ENCODE measurements around the gene TSR3.

The TSR3 gene

DNA sequence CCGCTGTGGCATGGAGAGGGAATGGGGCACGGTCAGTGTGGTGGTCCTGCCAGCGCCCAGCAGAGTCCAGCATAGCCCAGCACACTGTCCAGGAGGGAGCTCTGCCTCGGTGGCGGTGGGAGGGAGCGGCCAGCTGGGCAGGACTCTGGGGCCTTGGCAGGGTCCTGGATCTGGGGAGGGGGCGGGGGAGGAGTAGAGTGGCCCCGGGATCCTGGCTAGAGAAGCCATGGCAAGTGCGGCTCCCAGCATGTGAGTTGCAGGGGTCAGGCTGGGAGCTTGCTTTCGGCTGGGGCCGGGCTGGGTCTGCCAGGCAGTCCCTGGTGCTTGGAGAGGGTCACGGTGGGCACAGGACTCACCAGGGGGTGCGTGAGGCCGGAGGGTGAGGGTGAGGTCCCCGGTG, 3.9 kb upstream of the TSR3 start:
- no peak for DNase-seq (ENCODE audit: low read depth in 2 of 3, low spot score in 2 of 3)

DNA sequence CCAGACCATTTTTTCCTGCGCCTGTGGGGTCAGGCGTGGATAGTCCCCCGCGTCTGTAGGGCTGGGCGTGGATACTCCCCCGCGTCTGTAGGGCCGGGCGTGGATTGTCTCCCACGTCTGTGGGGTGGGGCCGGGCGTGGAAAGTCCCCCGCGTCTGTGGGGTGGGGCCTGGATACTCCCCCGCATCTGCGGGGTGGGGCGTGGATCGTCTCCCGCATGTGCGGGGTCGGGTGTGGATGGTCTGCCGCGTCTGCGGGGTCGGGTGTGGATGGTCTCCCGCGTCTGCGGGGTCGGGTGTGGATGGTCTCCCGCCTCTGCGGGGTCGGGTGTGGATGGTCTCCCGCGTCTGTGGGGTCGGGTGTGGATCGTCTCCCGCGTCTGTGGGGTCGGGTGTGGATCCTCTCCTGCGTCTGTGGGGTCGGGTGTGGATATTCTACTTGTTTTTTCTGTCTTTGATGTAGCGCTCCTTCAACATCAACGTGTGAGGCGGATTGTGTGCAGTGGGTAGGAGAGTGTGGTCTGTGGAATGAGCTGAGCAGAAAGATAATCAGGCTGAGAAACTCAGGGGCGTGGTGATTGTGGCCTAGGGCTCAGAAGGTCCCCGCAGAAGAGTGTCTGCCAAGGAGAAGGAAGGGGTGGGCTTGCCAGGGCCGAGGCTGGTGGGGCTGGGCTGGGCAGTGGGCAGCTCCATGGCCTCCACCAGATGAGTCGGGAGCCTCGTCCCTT, 3.3 kb upstream of the TSR3 start:
- DNase-seq (ENCODE audit: low read depth in 2 of 3, low spot score in 2 of 3): no peak

DNA sequence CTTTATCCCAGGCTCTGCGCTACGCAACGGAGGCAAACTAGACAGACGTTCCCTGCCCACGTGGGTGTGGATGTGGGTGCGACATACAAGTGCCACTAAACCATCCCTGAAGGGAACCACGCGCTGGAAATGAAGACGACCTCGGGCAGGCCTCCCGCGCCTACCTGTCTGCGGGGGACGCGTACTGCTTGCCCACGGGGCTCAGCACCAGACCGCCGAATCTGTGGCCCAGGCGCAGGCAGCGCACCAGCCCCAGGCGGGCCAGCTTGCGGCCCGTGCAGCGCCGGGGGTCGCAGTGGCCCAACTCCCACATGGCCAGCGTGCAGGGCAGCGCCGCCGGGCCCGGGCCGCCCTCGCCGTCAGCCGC, 480 bp downstream of the TSR3 start:
- no peak for DNase-seq (ENCODE audit: low read depth in 2 of 3, low spot score in 2 of 3)

DNA sequence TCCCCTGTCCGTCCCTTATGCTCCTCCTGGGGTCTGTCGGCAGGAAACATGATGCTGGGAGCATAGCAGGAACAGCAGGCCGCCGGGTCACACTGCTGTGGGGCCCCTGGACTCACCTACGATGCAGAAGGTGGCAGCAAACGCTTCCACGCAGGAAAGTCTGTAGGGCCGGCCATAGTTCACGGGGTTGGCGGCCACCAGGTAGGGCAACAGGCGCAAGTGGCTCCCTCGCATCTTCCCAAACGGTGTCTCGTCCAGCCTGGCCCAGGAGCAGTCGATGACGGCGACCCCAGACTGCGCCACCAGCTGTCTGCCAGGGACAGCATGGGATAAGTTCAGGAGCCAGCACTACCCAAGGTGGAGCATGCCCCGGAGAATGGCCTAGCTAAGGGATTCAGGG, 987 bp downstream of the TSR3 start:
- DNase-seq (ENCODE audit: low read depth in 2 of 3, low spot score in 2 of 3): no peak

DNA sequence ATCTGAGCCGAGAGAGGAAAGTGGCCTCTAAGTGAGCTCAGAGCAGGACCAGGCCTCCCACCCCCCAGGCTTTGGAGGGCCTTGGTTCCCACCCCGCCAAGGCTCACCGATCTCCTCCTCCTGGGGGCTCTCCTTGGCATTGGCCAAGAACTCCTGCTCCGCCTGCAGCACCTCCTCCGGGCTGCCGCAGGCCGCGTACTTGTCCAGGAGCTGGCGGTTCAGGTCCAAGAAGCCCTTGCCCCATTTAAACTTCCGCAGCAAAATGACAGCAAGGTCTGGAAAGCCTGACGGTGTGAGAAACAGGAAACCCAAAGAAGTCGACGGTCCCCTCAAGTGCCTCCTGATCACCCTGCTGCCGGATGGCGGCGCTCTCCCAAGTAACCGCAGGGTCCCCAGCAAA, 1.7 kb downstream of the TSR3 start:
- no peak for DNase-seq (ENCODE audit: low read depth in 2 of 3, low spot score in 2 of 3)

DNA sequence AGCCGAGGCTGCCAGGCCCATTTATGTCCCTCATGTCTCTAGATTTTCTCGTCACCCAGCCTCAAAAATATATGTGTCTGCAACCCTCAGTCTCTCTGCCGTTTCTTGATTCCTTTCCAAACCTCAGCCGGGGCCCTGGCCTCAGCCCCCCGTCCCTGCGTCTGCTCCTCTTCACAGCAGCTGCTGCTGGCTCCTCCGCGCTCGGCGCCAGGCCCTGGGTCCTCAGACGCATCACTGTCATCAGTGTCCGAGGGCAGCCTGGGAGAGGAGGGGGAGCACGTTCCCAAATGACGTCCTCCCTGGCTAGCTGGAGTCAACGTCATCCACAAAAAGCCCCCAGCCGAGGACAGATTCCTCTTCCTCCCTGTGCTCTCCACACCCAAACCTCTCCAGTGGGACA, 2.3 kb downstream of the TSR3 start:
- no peak for DNase-seq (ENCODE audit: low read depth in 2 of 3, low spot score in 2 of 3)

DNA sequence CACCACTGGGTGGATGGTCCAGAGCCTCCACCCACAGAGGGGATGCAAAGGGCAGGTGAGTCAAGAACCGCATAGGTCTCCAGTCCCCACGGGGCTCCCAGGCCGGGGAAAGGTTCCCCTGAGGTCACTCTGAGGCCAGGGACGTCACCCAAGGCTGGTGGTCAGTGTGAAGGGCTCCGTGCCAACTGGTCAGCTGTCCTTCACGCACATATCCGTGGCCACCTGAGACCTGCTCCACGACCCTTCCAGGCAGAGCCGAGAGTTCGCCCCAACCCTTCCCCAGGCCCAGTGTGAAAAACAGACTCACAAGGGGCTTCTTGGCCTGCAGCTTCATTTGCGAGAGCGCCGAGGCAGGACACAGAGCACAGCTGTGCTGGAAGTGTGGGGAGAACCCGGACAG, 2.8 kb downstream of the TSR3 start:
- no peak for DNase-seq (ENCODE audit: low read depth in 2 of 3, low spot score in 2 of 3)

DNA sequence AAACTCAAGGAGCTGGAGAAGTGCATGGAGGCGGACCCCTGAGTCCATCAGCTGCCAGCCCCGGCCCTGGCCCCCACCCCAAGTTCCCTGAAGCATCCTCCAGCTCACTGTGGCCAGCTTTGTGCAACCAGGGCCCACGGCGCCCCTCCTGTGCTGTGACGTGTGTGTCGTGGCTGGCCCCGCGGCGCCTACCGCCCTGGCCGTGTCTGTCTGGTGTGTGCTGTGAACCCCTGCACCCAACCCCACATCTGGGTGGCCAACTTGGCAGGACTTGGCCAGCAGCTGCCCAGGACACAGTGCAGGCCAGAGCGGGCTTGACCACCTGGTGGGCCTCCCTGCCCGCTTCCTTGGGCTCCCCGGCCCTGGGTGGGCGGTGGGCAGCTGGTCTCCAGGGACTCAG, 3.2 kb downstream of the TSR3 start:
- no peak for DNase-seq (ENCODE audit: low read depth in 2 of 3, low spot score in 2 of 3)

DNA sequence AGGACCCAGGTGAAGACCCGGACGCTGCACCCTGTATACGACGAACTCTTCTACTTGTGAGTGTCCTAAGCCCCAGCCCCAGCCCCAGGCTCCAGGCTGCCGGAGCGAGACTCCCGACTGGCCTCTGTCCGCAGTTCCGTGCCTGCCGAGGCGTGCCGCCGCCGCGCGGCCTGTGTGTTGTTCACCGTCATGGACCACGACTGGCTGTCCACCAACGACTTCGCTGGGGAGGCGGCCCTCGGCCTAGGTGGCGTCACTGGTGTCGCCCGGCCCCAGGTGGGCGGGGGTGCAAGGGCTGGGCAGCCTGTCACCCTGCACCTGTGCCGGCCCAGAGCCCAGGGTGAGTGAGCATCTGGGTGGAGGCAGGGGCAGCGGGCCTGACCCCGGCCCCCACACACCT, 3.7 kb downstream of the TSR3 start:
- no peak for DNase-seq (ENCODE audit: low read depth in 2 of 3, low spot score in 2 of 3)

DNA sequence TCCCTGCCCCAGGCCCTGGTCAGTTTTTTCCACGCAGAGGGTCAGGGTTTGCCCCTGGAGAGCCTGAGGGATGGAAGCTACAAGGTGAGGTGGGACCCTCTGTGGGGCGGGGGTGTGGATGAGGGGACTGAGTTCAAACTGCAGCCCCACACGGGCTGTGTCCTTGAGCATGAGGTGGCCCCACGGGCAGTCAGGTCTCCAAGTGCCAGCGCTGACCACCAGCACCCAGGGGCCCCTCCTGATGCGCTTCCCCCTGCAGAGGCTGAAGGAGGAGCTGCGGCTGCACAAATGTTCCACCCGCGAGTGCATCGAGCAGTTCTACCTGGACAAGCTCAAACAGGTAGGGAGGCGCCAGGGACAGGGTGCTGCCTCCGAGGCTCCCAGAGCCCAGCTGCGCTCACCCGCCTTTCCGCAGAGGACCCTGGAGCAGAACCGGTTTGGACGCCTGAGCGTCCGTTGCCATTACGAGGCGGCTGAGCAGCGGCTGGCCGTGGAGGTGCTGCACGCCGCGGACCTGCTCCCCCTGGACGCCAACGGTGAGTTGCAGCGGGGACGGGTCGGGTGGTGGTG, 4.3 kb downstream of the TSR3 start:
- no peak for DNase-seq (ENCODE audit: low read depth in 2 of 3, low spot score in 2 of 3)

DNA sequence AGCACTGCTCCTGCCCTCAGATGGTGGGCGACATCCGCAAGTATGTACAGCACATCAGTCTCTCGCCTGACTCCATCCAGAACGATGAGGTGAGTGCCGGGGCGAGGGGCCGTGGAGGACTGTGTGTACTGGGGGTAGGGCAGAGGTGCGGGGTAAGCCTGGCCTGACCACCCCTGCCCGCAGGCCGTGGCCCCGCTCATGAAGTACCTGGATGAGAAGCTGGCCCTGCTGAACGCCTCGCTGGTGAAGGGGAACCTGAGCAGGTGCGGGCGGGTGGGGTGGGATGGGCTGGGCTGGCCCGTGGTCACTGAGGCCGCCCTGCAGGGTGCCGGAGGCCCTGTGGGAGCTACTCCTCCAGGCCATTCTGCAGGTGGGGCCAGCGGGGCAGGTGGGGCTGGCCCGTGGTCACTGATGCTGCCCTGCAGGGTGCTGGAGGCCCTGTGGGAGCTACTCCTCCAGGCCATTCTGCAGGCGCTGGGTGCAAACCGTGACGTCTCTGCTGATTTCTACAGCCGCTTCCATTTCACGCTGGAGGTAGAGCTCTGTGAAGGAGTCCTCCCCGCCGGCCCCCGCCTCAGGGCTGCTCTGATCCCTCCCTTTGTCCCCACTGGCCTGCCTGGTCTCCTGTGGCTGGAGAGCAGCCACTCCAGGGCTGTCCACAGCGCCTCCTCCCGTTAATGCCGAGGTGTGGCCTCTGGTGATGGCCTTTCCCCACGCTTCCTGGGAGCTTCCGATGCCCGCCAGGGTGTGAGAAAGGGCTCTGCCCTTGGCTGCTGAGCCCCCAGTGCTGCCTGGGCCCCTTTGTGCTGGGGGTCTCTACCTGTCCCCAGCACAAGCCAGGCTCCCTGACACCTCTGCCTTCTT, 5.0 kb downstream of the TSR3 start:
- DNase-seq (ENCODE audit: low read depth in 2 of 3, low spot score in 2 of 3): no peak

DNA sequence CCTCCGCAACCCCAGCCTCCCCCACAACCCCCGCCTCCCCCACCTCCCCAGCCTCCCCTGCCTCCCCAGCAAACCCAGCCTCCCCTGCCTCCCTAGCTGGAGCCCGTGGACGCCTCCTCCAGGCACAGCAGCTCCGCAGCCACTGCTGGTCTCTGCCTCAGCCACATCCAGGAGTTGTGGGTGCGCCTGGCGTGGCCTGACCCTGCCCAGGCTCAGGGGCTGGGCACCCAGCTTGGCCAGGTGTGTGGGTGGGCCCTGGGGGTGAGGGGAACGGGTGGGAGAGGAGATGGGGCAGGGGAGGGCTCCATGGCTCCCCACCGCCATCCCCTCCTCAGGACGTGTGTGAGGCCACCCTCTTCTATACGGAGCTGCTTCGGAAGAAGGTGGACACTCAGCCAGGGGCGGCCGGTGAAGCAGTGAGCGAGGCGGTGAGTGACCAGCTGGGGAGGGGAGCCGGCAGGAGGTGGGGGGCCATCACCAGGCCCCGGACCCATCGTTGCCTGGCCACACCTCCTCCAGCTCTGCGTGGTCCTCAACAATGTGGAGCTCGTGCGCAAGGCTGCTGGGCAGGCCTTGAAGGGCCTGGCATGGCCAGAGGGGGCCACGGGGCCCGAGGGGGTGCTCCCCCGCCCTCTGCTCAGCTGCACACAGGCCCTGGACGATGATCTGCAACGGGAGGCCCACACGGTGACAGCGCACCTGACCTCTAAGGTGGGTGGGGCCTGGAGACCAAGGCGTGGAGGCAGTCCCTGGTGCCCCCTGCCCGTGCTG, 5.8 kb downstream of the TSR3 start:
- DNase-seq (ENCODE audit: low read depth in 2 of 3, low spot score in 2 of 3): no peak

DNA sequence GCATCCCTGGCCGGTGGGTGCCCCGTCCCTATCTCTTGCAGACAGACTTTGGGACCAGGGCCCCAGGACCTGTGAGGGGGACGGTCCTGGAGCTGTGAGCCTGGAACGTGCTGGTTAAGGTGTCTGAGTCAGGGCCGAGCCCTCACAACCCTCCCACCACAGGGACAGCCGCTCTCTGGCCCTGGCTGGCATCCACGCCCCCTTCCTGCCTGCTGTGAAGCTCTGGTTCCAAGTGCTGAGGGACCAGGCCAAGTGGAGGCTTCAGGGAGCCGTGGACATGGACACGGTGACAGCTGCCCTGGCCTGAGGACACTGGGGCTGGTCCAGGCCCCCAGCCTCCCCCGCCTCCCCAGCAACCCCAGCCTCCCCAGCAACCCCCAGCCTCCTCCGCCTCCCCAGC, 6.6 kb downstream of the TSR3 start:
- no peak for DNase-seq (ENCODE audit: low read depth in 2 of 3, low spot score in 2 of 3)

DNA sequence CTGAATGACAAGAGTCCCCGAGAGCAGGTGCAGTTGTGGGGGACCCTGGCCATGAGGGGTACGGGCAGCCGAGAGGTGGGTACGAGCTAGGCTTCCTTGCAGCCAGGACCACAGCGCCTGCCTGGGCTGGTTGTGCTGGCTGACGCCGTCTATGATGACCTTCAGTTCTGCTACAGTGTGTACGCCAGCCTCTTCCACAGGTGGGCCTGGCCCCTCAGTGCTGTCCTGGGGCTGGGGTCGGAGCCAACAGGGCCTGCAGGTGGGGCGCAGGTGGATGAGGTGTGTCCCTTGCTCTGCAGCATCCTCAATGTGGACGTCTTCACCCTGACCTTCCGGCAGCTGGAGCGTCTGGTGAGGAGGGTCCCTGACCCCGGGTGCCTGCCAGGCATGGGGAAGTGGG, 7.2 kb downstream of the TSR3 start:
- no peak for DNase-seq (ENCODE audit: low read depth in 2 of 3, low spot score in 2 of 3)

DNA sequence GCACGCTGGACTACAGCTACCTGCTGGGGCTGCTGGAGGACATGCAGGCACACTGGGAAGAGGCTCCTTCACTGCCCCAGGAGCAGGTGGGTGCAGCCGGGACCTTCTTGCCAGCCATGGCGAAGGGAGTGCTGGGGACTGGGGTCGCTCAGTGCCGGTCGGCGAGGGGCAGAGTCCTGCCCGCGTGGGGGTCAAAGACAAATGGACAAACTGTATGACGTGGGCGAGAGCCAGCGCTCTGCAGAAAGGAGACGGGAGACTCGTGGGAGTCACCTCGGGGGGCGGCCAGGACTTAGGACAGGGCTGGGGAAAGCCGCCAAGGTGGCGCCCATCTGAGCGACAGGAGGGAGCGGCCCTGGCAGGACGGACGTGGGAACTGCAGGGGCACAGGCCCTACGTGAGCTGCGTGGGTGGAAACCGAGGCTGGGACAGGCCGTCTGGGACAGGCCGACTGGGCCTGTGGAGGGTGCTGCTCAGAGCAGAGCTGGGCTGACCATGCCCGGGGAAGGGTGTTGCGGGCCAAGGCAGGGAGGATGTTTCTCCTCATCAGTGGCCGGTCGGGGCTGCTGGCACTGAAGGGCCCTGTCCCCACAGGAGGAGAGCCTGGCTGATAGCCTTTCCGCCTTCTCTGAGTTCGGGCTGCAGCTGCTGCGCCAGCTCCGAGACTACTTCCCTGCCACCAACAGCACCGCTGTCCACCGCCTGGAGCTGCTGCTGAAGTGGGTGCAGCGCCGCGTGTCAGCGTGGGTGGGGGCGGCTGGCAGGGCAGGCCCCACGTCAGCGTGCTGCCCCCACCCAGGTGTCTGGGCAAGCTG, 8.0 kb downstream of the TSR3 start:
- DNase-seq (ENCODE audit: low read depth in 2 of 3, low spot score in 2 of 3): no peak

DNA sequence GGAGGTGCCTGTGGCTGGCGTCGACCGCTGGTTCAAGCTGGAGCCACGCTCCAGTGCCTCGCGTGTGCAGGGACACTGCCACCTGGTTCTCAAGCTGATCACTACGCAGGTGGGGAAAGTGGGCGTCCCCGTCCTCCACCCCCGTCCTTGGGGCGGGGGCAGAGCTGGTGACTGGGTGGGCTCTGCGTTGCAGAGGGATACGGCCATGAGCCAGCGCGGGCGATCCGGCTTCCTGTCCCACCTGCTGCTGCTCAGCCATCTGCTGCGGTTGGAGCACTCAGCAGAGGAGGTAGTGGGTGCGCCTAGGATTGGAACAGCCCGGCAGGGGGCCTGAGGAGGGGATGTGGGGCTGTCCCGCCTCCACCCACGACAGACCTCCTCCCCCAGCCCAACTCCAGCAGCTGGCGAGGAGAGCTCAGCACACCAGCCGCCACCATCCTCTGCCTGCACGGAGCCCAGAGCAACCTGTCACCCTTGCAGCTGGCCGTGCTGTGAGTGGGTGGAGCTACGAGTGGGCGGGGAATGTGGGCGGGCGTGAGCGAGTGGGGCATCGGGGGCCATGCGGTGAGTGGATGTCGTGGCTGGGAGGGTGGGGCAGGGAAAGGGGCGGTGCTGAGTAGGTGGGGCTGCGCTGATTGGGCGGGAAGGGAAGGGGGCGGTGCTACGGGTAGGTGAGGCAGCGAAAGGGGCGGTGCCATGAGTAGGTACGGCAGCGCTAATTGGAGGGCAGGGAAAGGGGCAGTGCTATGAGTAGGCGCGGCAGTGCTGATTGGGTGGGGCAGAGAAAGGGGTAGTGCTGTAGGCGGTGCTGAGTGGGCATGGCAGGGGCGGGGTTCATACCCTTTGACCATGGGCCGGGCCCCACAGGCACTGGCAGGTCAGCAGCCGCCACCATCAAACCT, 8.9 kb downstream of the TSR3 start:
- DNase-seq (ENCODE audit: low read depth in 2 of 3, low spot score in 2 of 3): peak; percentile 69 to 85 (median 77)

DNA sequence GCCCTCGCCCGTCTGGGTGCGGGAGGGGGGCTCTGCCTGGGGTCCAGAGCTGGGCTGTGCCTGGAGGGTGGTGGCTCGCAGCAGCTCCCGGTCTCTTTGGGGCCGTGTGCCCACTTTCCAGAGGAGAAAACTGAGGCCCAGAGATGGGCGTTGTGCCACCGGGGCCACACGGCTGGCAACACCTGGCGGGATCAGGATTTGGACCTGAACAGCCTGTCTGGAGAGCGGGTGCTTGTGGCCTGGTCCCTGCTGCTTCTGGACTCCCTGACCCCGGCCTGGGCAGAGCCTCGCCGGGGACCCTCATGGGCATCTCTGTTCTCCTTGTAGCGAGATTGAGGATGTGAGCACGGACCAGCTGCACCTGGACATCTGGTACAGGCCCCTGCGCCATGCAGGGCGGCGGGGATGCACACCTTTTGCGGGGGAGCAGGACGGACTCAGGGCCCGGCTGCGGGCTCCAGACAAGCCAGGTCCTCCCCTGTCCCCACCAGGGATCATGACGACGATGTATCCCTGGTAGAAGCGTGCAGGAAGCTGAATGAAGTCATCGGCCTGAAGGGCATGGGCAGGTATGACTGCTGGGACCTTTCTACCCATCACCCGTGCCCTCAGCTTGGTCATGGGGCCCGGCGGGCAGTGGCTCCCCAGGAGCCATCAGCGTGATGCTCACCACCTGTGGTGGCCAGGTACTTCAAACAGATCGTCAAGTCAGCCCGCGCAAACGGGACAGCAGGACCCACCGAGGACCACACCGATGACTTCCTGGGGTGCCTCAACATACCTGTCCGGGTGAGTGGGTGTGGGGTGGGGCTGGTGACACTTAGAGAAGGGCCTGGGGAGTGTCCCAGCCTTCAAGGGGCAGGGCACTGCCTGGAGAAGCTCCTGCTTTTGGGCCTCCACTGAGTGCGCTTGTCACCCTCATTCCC, 9.9 kb downstream of the TSR3 start:
- DNase-seq (ENCODE audit: low read depth in 2 of 3, low spot score in 2 of 3): no peak

DNA sequence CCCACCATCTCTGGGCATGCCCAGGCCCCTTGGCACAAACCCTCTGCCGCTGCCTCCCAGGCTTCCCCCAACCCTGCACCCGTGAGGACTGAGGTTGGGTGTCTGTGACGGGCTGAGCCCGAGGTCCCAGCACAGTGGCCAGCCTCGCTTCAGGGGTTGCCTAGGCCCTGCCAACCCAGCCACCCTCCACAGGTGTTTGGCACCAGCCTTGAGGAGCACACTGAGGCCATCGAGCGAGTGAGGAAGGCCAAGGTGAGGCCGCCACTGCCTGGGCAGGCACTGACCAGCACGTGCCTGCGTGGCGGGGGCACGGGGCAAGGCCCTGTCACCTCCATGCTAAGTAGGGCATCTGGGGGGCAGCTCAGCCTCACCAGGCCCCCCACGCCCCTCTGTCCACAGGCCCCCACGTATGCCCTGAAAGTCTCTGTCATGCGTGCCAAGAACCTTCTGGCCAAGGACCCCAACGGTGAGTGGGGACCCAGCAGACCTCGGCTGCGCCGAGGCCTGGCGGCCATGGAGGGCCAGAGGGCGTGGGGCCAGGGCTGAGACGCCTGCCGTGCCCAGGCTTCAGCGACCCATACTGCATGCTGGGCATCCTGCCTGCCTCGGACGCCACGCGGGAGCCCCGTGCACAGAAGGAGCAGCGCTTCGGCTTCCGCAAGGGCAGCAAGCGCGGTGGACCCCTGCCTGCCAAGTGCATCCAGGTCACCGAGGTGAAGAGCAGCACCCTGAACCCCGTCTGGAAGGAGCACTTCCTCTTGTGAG, 10.8 kb downstream of the TSR3 start:
- DNase-seq (ENCODE audit: low read depth in 2 of 3, low spot score in 2 of 3): no peak
